Measurements from ENCODE around the gene ZNF319. TPM values are rescaled to one million over a fixed set of nuclear protein-coding genes. Genes with fewer than 3 reads are reported as not detected.

ZNF319 gene
- total and polyA plus RNA-seq, 2 of the 4 experiments (the other 2 are of a cell fraction) = 0.90 to 6.3 TPM

GRCh38 chr16:58031016-58031800, 30.7 kb upstream of the ZNF319 start:
- dilution Hi-C loops (cut with HindIII; ENCODE audit: low sequenced_read_pairs, unreplicated experiment) (no loop called here), in situ Hi-C loops (cut with MboI; ENCODE audit: low sequenced_read_pairs) (no loop called here), intact Hi-C loops (cut with micrococcal nuclease) (no loop called here)
- Histone ChIP-seq H3K18ac (ENCODE audit: low read depth, low read length) (no peak overlapping the region), H3K9me1 (ENCODE audit: insufficient read depth, low read length) (no peaks in the 10 kb centered on the region), H3K4me2 (ENCODE audit: low read depth, low read length) (no peak overlapping the region), H2BK120ac (ENCODE audit: low read depth, low read length) (no peak overlapping the region), H3K4me1 (ENCODE audit: control insufficient read depth, insufficient read depth, low read length) (peaks cover 2% of the 10 kb centered on the region; the same call in 1 of the 2 replicates), H2BK5ac (ENCODE audit: low read depth, low read length, poor library complexity, severe bottlenecking) (no peak overlapping the region), H2AK5ac (ENCODE audit: low read depth, low read length) (no peak overlapping the region), H4K91ac (ENCODE audit: insufficient read depth, low read depth, low read length) (no peak overlapping the region), H3K9me3 (ENCODE audit: control insufficient read depth, insufficient read depth, low read length) (no peaks in the 10 kb centered on the region), H3K4ac (ENCODE audit: low read depth, low read length) (no peak overlapping the region), H2AK9ac (replicated peaks; ENCODE audit: low read depth, low read length, poor library complexity) (no peak overlapping the region), H3K9ac (ENCODE audit: low read depth, low read length) (no peak overlapping the region), H3K56ac (ENCODE audit: extremely low read depth, insufficient read depth, low read length) (no peak overlapping the region), H3K27me3 (ENCODE audit: control insufficient read depth, insufficient read depth, low read length) (peaks cover 40% of the 10 kb centered on the region), H3K27ac (ENCODE audit: insufficient read depth, low read length) (no peak overlapping the region), H3K23ac (ENCODE audit: low read depth, low read length) (no peak overlapping the region), H4K5ac (ENCODE audit: low read depth, low read length) (no peak overlapping the region), H3K36me3 (ENCODE audit: control insufficient read depth, insufficient read depth, low read length) (no peaks in the 10 kb centered on the region), H4K8ac (ENCODE audit: low read depth in 2 of 2, low read length in 2 of 2) (no peak overlapping the region), H2BK20ac (ENCODE audit: low read depth, low read length) (no peak overlapping the region), H2BK15ac (ENCODE audit: low read depth, low read length) (no peak overlapping the region), H3K14ac (replicated peaks; ENCODE audit: low read depth, low read length) (no peak overlapping the region), H3K79me1 (ENCODE audit: low read depth in 1 of 2, low read length in 2 of 2) (no peaks in the 10 kb centered on the region), H4K20me1 (ENCODE audit: insufficient read depth, low read length) (no peaks in the 10 kb centered on the region; the same call in 1 of the 2 replicates), H3K4me3 (ENCODE audit: insufficient read depth, low read depth, low read length) (no peak overlapping the region), H2AFZ (replicated peaks; ENCODE audit: low read length, poor library complexity) (no peak overlapping the region)
- CTCF ChIA-PET = no interaction called here
- TF ChIP-seq MAZ (IDR thresholded peaks at IDR 0.05; ENCODE audit: borderline replicate concordance, low read depth, low read length) (no peak), RFX5 (IDR thresholded peaks at IDR 0.05; ENCODE audit: low read depth, low read length) (no peak), POLR2A (IDR thresholded peaks at IDR 0.05; ENCODE audit: low read depth, low read length) (no peak), SMC3 (IDR thresholded peaks at IDR 0.05; ENCODE audit: low read depth, low read length) (no peak), RCOR1 (IDR thresholded peaks at IDR 0.05; ENCODE audit: insufficient replicate concordance, low read length) (no peak), NFE2L2 (IDR thresholded peaks at IDR 0.05; ENCODE audit: low read depth, low read length) (no peak), CEBPB (IDR thresholded peaks at IDR 0.05; ENCODE audit: low read depth, low read length) (no peak), CHD1 (IDR thresholded peaks at IDR 0.05; ENCODE audit: low read depth, low read length) (no peak), USF2 (IDR thresholded peaks at IDR 0.05; ENCODE audit: low read depth, low read length) (no peak), BHLHE40 (IDR thresholded peaks at IDR 0.05; ENCODE audit: low read depth, low read length) (no peak), ELK1 (IDR thresholded peaks at IDR 0.05; ENCODE audit: borderline replicate concordance, low read depth, low read length) (no peak), RAD21 (IDR thresholded peaks at IDR 0.05; ENCODE audit: low read length) (no peak), FOS (IDR thresholded peaks at IDR 0.05; ENCODE audit: low read depth, low read length) (no peak)
- 50% methylated on average over 1 of the region's 14 CpGs; no CpG with 5 or more reads in 1 of the 2 experiments for WGBS, 2 experiments (ENCODE audit: extremely low coverage in 2 of 2, insufficient read length in 1 of 2)
- ATAC-seq (ENCODE audit: low read depth) (no peak), DNase-seq (no peak)
- BruUV-seq (replicated peaks) = no TSS peak
- POLR2A ChIA-PET (ENCODE audit: unreplicated experiment) = no interaction called here
